Measurements from ENCODE around the gene POLR3E. TPM values are rescaled to one million over a fixed set of nuclear protein-coding genes. Genes with fewer than 3 reads are reported as not detected.

Gene POLR3E
- total RNA-seq, 1 experiment from 2014 or later = 73.5 TPM

- TF ChIP-seq USF2 (CRISPR knock-in tag; IDR thresholded peaks at IDR 0.05) (no peak), ATF3 (CRISPR knock-in tag; conservative IDR thresholded peaks at IDR 0.05) (no peak), CREB1 (CRISPR knock-in tag; IDR thresholded peaks at IDR 0.05) (no peak), OVOL2 (CRISPR knock-in tag; IDR thresholded peaks at IDR 0.05; ENCODE audit: borderline replicate concordance) (no peak), AFF4 (CRISPR knock-in tag; IDR thresholded peaks at IDR 0.05; ENCODE audit: borderline replicate concordance) (no peak)
These were observed 49.3 kb downstream of the POLR3E start (continued) for GRCh38 chr16:22346483-22346882.

GRCh38 chr16:22347100-22347820 lies 50.1 kb downstream of the POLR3E start:
- no peak overlapping the region for H3K4me3 Mint-ChIP-seq
- peaks cover 10% of the 10 kb centered on the region; the same call in 1 of the 2 replicates for H3K9me3 Mint-ChIP-seq
- POLR2A ChIA-PET = no interaction called here
- no peaks in the 10 kb centered on the region for H3K27me3 Mint-ChIP-seq (ENCODE audit: low read depth)
- peaks cover 68% of the 10 kb centered on the region for H3K36me3 Mint-ChIP-seq
- DNase-seq (ENCODE audit: low spot score) = no peak
- H3K27ac Mint-ChIP-seq = peak overlapping the region; percentile 54; the same call in 1 of the 2 replicates
- CTCF ChIA-PET = interaction anchor here (0.7 kb wide), 1 partner anchor 26 kb away, joined by 3 read pairs; no protein-coding TSS in a partner anchor
- ATAC-seq = no peak
- no peaks in the 10 kb centered on the region for H3K4me1 Mint-ChIP-seq
- TF ChIP-seq ZNF512 (CRISPR knock-in tag; IDR thresholded peaks at IDR 0.05; ENCODE audit: borderline replicate concordance) (no peak), ETV6 (CRISPR knock-in tag; IDR thresholded peaks at IDR 0.05) (no peak), SOX15 (CRISPR knock-in tag; IDR thresholded peaks at IDR 0.05) (no peak), ARID4B (CRISPR knock-in tag; IDR thresholded peaks at IDR 0.05; ENCODE audit: borderline replicate concordance) (no peak), MYBL2 (CRISPR knock-in tag; IDR thresholded peaks at IDR 0.05) (no peak), NFE2L1 (CRISPR knock-in tag; IDR thresholded peaks at IDR 0.05) (no peak), ZNF425 (CRISPR knock-in tag; conservative IDR thresholded peaks at IDR 0.05) (no peak), NR2C2 (CRISPR knock-in tag; IDR thresholded peaks at IDR 0.05) (no peak), ZNF396 (CRISPR knock-in tag; IDR thresholded peaks at IDR 0.05; ENCODE audit: borderline replicate concordance) (no peak), ELF4 (CRISPR knock-in tag; IDR thresholded peaks at IDR 0.05; ENCODE audit: low read depth) (no peak), JAZF1 (CRISPR knock-in tag; IDR thresholded peaks at IDR 0.05) (no peak), GABPB1 (CRISPR knock-in tag; IDR thresholded peaks at IDR 0.05) (no peak), PRDM15 (CRISPR knock-in tag; IDR thresholded peaks at IDR 0.05) (no peak)

All from WTC11 (cell line).